Smooth muscle cell of the brain vasculature (primary cell): Measurements from ENCODE around the gene AKT1.

Experiments
- DNase-seq: peaks from one replicate; pipeline ENCODE4 v3.0.0-alpha.2; 2012; ENCODE audit warnings: low read depth, low spot score

AKT1 gene

DNA sequence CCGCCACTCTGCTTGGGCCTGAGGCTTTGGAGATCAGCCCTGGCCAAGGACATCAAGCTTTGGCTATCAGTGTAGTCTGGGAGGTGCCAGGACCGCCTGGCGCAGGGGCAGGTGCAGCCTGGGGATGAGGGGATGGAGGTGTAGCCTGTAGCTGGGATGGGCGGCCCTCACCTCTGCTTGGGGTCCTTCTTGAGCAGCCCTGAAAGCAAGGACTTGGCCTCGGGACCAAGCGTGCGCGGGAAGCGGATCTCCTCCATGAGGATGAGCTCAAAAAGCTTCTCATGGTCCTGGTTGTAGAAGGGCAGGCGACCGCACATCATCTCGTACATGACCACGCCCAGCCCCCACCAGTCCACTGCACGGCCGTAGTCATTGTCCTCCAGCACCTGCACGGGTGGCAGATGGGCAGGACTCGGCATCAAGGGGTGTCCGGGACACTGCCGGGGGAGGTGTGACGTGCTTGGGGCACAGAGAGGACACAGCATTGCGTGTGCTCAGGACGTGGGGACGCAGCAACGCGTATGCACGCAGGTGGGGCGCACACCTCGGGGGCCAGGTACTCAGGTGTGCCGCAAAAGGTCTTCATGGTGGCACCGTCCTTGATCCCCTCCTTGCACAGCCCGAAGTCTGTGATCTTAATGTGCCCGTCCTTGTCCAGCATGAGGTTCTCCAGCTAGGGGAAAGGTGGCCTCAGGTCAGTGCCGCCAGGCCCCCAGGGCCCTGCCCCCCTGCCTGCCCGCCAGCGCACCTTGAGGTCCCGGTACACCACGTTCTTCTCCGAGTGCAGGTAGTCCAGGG lies 22.6 kb downstream of the AKT1 start:
- DNase-seq, result no peak

DNA sequence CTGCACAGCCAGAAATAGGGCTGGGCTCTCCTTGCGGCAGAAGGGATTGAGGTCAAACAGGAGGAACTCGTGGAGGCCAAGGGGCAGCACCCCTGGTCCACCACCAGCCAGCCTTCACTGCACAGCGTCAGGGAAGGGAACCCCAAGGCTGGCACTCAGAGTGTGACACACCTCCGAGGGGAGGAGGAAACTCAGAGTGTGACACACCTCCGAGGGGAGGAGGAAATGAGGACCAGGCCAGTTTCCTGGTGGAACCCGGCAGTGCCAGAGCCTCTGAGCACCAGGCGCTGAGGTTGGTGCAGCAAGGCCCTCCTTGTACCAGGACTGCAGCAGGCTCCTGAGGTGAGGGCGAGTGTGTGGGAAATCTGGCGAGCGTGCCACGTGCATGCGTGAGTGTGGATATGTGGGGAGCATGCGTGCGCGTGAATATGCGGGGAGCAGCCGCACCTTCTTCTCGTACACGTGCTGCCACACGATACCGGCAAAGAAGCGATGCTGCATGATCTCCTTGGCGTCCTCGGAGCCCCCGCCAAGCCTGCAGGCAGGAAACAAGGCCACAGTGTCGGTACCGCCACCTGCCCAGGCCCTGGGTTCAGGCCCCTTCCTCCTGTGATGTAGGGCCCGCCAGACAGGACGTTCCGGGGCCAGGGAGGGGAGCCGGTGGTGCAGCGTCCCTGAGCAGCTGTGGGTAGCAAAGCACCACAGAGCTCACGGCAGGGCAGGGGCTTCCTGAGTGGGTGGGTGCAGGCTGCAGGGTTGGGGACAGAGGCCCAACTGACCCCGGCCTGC lies 23.4 kb downstream of the AKT1 start:
- DNase-seq, result no peak

DNA sequence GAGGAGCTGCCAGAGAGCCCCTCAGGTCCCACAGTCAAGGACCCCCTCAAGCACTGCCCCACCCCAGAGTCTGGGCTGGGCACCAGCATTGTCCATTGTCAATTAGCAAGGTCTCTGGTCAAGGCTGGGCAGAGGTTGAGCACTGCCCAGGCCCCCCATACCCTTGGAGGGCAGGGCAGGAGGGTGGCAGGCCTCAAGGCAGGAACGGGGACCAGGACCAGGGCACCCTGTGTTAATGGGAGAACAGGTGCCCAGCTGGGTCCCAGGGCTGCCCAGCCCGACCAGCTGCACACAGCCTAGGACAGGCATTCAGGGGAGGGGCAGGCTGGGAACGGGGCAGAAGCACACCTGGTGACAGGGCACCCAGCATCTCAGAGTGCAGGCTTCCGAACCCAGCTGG lies 24.2 kb downstream of the AKT1 start:
- no peak for DNase-seq

DNA sequence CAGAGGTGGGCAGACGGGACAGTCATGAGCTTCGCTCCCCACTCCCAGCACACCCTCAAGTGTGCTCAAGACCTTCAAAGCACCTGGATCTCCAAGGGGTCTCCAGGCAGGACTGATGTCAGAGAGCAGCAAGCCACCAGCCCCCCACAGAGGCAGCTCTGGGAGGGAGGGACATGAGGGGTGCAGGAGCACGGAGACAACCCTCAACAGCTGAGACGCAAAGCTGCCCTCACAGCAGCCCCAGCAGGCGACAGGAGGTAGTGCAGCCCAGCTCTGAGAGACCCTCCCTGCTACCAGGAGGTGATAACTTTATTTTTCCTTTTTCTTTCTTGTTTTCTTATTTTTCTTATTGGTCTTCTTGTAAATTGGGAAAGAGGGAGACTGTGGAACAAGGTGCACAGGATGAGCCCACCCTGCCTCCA lies 24.7 kb downstream of the AKT1 start:
- DNase-seq, result no peak

DNA sequence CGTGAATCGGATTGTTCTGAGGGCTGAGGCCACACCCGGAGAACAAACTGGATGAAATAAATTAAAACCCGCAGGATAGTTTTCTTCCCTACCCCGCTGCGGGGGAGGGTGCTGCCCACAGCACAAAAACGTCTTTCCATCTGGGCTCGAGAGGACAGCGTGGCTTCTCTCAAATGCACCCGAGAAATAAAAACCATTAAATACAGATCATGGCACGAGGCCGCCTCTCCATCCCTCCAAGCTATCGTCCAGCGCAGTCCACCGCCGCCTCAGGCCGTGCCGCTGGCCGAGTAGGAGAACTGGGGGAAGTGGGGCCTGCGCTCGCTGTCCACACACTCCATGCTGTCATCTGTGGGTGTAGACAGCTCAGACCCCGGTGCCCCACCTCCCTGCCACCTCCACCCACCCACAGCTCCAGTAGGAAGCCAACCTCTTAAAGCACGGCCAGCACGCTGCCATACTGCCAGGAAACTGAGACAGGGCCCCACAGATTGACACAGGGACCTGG lies 25.4 kb downstream of the AKT1 start:
- DNase-seq, result no peak

DNA sequence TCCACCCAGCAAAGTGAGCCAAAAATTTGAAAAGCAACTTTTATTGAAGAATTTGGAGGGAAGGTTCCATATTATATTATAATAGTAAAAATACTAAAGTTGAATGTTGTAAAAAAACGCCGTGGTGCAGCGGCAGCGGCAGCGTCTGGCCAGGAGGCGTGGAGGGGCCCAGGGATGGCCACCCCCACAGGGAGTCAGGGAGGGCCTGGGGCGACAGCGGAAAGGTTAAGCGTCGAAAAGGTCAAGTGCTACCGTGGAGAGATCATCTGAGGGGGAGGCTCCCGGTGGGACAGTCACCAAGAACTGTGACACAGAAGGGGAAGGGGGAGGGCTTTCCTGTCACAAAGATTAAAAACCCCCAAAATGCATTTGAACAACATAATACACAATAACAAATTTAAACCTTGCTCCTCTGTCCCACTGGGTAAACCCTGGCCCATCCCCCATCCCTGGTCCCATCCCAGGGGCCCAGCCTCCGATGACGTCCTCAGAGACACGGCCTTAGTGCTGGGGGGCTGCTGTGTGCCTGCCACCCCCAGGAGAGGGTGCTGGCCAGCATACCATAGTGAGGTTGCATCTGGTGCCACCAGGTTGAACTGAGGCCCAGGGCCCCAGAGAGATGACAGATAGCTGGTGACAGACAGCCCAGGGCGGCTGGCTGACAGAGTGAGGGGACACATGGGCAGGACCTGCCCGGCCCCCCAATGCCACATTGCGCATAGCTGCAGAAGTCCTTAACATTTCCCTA lies 26.1 kb downstream of the AKT1 start:
- DNase-seq, result no peak

DNA sequence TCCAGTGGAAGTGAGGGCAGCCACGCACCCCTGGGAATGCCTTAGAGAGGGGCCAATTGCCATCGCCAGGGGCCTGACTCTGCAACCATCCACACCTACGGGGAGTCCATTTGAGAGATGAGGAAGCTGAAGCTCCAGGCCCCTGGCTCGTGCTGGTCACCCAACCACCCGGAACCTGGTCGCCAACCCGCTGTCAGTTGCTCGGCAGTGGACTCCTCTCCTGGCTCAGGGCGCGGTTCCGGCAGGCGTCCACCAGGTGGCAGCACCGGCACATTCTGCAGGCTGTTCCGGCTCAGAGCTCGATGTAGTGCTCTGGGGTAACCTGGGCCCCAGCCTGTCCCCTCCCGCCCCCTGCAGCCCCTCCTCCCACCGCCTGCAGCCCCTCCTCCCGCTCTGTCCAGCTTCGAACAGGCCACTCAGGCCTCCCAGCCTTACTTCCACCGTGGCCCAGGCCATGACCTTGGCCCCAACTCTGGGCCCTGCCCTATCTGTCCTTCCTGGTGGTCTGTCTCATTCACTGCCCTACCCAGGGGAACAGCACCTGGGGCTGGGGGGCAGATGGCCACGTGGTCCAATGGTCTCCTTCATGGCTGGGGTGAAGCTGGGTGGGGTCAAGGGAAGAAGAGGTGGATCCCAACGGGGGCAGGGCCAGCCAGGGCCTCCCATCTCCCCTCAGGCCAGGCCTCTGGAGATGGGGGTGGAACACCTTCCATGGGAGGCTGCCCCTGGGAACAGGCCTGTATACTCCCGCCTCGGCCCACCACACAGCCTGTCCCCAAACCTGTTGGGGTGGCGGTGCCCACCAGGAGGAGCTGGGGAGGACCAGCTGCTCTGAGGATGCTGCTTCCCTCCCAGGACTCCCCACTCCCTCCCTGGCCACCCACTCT lies 26.9 kb downstream of the AKT1 start:
- peak; percentile 59 for DNase-seq

DNA sequence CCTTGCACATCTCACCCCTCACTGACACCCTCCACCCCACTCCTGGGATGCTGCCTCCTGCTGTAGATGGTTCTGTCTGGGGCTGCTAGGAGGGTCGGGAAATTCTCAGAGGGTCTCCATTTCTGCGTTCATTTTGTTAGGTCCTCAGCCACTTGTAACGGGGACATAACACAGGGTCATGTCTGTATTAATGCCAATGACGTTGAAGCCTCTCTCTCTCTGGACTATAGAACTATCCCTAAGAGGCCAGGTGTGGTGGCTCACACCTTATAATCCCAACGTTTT lies 28.0 kb downstream of the AKT1 start:
- no peak for DNase-seq

DNA sequence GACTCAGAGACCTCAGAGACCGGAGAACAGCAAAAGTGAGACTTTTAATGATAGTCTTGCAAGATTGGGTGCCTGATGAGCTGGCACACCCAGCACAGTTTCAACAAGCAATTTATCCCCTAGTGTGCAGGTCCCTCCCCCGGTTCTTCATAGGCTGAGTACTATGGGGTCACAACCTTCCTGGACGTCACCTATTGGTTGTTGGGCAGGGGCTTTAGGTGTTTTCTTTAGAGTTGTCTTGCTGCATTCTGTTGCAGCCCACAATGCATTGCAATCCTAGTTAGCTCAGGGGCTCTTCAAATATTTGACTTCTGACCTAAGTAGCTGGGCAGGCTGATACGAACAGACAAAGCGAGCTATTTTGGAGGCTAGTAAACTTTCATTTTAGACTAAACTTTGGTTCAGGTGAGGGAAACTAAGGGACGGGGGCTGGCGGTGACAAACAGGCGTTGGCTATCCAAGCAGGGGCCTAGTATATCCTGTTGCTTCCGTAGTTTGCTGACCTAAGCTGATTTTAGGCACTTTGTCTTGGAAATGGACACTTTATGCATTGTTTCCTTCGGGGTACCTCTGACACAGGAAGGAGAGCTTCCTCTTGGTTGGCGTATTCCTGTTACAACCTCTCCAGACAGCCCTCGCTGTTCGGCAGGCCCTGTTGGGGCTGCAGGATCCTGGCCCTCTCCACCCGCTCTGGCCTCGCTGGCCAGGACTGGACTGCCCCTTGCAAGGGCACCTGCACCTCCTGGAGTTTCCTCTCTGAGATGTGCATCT lies 28.5 kb downstream of the AKT1 start:
- DNase-seq, result no peak

DNA sequence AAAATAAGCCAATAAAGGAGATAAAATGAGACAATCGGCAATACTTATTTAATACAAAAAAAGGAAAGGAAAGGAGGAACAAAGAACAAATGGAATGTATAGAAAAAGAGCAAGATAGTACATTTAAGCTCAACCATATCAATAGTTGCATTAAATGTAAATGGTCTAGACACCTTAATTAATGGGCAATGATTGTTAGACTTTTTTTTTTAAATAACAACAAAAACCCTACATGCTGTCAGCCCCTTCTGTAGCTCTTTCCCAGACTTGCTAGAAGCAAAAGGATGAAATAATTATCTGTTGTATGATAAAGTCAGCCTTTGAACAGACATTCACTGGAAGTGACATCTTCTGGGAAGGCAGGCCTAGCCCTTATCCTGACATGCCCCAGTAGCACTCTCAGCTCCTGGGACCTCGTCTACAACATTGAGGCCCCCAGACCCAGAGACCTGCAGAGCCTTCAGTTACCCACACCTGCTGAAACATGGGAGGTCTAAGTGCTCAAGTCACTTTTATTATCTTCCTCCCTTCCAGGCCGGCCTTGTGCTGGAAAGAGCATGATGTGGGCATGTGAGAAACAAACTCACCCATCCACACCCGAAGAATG lies 29.2 kb downstream of the AKT1 start:
- no peak for DNase-seq

DNA sequence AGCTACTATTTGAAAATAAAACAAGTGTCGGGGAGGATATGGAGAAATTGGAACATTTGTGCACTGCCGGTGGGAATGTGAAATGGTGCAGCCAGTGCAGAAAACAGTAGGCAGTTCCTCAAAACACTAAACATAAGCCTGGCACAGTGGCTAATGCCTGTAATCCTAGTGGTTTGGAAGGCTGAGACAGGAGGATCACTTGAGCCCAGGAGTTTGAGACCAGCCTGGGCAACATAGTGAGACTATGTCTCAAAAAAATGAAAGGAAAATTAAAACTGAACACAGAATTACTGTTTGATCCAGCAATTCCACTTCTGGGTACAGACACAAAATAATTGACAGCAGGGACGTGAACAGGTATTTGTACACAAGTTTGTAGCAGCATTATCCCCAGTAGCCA lies 30.0 kb downstream of the AKT1 start:
- DNase-seq, result no peak

DNA sequence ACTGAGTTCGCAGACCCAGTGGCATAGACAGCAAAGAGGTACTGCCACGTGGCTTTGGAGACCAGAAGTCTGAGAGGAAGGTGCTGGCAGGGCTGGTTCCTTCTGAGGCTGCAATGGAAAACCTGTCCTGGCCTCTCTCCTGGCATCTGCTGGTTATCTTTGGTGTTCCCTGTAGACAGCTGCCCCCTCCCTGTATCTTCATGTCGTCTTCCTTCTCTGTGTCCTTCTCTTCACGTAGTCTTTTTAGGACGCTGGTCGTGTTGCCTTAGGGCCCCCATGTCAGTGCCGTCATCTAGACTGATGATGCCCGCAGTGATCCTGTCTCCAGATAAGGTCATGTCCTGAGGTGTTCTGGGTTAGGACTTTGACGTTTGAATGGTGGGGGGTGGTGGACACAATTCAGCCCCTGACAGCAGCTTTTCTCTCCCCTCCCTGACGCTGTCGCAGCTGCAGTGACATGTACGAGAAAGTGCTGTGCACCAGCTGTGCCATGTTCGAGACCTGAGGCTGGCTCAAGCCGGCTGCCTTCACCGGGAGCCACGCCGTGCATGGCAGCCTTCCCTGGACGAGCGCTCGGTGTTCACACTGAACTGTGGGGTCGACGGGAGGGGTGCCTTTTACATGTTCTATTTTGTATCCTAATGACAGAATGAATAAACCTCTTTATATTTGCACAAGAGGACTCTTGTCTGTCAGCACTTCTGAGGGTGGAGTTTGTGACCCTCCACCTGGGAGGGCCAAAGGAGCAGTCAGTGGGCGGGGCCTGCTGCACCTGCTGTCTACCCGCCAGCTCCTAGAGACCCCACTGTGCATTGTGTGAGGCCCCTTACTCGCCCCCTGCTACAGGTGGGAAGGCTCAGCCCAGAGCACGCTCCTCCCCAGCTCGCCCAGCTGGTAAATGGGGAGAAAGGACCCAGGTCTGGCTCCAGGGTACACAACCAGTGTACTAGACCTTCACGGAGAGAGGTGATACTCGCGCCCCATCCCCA lies 36.3 kb downstream of the AKT1 start:
- DNase-seq, result no peak

DNA sequence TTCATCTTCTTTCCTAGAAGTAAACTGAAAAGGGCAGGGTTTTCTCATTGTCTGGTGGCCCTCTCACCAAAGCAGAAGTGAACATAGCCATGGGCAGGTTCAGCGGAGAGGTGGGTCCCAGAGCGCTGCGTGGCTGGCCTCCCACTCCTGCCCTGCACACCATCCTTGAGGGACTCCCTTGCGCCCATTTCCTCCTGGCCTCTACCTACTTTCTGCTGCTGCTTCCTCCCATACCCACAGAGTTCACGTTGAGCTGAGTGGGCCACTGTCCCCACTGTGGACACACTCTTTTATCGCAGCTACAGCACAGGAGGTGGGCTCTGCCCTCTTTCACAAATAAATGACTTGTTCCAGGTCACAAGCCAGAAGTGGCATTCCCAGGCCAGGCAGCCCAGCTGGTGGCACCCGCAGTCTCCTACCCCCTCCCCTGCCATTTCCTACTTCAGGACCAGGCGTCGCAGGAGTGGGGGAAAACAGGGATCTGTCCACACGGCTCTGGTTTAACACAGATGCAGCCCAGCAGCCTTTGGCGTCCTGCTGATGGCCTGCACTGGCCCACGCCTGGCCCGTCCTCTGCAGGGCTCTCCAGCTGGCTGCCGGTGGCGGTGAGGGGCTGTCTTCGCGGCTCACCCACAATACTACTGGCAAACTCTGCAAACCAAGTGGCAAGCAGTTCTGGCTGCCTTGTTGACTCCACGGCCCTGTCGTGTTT lies 37.7 kb downstream of the AKT1 start:
- no peak for DNase-seq

DNA sequence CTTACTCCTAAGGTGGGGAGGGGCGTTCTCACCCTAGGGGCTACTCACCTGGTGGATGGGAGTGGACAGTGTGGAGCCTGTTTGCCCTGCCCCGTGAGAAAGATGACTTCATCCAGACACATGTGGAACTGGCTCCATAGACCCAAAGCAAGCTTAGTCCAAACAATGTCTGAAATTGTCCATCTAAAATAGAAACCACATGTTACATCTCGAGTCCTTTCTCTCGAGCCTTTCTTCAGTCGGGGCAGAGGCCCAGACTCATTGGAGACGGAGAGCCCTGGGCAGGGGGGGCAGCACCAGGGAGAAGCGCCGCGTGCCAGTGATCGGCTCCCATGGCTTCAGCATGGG lies 38.3 kb downstream of the AKT1 start:
- DNase-seq, result no peak

DNA sequence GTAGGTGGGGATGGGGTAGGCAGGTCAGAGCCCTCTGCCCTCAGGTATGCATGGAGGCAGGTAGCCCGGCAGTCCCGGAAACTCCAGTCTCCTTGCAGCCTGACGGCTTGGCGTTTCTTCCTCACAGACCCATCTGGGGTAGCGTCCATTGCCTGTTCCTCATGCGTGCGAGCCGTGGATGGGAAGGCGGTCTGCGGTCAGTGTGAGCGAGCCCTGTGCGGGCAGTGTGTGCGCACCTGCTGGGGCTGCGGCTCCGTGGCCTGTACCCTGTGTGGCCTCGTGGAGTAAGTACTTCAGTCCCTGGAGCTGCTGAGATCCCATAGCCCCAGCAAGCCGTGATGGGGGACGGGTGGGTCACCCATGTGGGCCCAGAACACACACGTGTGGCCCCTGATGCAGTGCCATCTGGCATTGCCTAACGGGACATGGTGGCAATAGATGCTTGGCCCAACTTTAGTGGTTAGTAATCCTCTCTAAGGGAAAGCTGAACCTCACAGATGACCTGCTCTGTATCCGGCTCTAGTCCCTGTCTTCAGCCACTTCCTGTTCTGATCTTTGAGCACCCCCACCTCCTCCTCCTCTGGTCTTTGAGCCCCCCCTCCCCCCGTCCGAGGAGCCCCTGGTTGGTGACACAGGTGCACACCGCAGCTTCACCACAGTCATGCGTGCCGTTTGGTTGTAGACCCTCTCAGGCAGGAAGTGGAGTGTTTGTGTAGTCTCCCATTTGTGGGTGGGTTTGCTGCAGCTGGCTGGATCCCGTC lies 38.9 kb downstream of the AKT1 start:
- no peak for DNase-seq

DNA sequence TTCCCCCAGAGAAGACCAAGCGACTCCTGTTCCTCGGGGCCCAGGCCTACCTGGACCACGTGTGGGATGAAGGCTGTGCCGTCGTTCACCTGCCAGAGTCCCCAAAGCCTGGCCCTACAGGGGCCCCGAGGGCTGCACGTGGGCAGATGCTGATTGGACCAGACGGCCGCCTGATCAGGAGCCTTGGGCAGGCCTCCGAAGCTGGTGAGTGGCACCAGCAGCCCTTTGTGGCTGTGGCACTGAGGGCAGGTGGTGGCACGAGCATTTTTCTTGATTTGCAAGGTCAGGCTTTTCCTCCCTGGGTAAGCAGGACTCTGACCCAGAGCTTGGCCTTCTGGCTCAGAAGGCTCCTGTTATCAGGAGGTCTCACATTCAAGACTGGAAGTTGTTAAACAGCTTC lies 39.9 kb downstream of the AKT1 start:
- DNase-seq, result no peak

DNA sequence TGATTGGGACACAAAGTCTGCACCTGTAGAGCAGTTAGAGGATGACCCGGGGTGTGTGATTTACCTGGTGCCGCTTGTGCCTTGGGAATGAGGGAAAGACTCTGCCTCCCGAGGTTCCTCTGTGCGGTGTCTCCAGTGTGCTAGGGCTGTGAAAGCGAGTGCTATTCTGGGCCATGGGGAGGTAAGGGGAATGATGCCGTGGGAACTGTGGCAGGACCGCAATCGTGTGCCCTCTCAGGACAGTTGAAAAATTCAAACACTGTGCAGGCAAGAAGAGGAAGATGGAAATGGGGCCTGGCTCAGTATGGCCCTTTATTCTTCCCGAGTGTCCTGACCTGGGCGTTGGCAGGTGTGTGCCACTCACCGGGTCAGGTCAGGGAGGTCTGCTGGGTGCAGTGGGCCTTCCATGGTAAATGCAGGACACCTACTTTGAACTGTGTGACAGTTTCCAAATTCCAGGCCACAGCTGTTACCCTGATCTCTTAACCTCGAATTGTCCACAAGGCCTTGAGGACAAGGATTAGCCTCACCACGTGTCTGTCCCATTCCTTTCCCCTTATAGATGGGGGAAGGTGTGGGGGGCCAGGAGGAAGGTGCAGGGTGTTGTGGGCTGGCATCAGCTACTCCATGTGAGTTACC lies 41.2 kb downstream of the AKT1 start:
- DNase-seq, result no peak
